ENCODE measurements around the gene HLA-E. TPM values are rescaled to one million over a fixed set of nuclear protein-coding genes. Genes with fewer than 3 reads are reported as not detected.
A peak's percentile ranks its signal among the peaks of the same experiment; 100 is the strongest.

HLA-E gene
- total and polyA plus RNA-seq, 2 donors (not counting 3 experiments of a cell fraction or from before 2014, with no cell fraction given): 271 to 298 TPM

DNA sequence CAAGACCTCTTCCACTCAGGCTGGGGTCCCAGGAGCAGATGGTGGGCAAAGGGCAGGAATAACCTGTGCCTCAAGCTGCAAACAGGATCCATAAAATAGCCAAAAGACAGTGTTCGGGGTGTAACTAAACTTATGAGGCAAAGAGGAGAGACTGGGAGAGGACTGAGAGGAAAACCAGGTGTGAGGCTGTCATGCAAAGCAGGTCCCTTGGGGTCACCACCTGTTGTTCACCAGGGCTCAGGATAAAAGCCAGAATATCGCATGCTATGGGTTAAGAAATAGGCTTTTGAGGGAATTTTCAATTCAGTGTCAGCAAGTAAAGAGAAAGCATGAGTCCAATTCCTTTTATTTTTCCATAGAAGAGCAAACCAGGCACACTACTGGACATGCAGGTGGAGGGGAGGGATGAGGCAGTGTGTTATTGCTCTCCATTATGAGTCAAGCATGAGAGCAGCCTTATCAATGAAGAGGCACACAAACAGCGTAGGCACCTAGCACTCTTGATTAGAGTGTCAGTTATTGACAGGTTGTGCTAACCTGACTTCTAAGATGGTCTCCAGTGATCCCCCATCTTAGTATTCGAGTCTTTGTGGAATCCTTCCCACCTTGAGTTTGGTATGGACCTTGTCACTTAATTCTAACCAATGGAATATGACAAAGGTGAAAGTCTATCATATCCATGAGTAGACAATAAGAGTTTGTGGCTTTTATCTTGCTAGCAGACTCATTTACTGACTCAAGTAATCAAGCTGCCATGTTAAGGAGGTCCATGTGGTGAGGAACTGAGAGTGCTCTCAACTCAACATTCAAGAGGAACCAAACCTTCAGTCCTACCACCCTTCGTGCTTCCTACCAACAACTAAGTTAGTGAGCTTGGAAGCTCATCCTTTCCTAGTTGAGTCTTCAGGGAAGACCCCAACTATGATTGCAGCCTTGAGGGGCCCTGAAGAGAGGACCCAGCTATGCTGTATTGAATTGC lies 18.8 kb downstream of the HLA-E start:
- Histone ChIP-seq H3K27ac (ENCODE audit: insufficient read depth, low read depth, low read length) (peak overlapping the region; percentile 88), H3K9me1 (replicated peaks; ENCODE audit: control insufficient read depth, extremely low read depth, insufficient read depth, low read length) (no peaks in the 10 kb centered on the region), H3K36me3 (ENCODE audit: control insufficient read depth in 2 of 2, extremely low read depth in 1 of 2, insufficient read depth in 2 of 2, low read length in 2 of 2) (no peaks in the 10 kb centered on the region), H2AFZ (ENCODE audit: low read depth, low read length) (no peak overlapping the region), H3K4me2 (ENCODE audit: insufficient read depth, low read length) (no peak overlapping the region), H3K4me3 (replicated peaks in 1 of 3; ENCODE audit: insufficient read depth in 1 of 3, low read depth in 1 of 3, low read length in 3 of 3) (no peak overlapping the region), H3K4me1 (ENCODE audit: control insufficient read depth, extremely low read depth, insufficient read depth, low read length) (peaks cover 12% of the 10 kb centered on the region), H3K9me3 (replicated peaks; ENCODE audit: control insufficient read depth, insufficient read depth, low read length) (no peaks in the 10 kb centered on the region), H3K9ac (replicated peaks; ENCODE audit: extremely low read depth, insufficient read depth, low read length) (no peak overlapping the region), H3K27me3 (ENCODE audit: control insufficient read depth in 2 of 2, insufficient read depth in 2 of 2, low read length in 2 of 2) (no peaks in the 10 kb centered on the region), H4K20me1 (replicated peaks; ENCODE audit: control insufficient read depth, extremely low read depth, insufficient read depth, low read length) (no peaks in the 10 kb centered on the region), H3K79me2 (ENCODE audit: control insufficient read depth, insufficient read depth, low read length) (no peaks in the 10 kb centered on the region)
- TF ChIP-seq GATA2 (IDR thresholded peaks at IDR 0.05; ENCODE audit: insufficient read depth, insufficient read length, low read depth, low read length) (no peak), MYC (IDR thresholded peaks at IDR 0.05; ENCODE audit: low read depth, low read length) (no peak), POLR2A (IDR thresholded peaks at IDR 0.05; ENCODE audit: low read depth, low read length) (no peak), JUN (IDR thresholded peaks at IDR 0.05; ENCODE audit: borderline replicate concordance, insufficient read depth, insufficient read length, low read depth) (no peak), POLR2AphosphoS5 (IDR thresholded peaks at IDR 0.05; ENCODE audit: insufficient read depth, low read depth, low read length) (no peak), FOS (IDR thresholded peaks at IDR 0.05; ENCODE audit: borderline replicate concordance, insufficient read depth, low read length) (no peak), EZH2 (IDR thresholded peaks at IDR 0.05; ENCODE audit: borderline replicate concordance, low read depth, low read length, severe bottlenecking) (no peak)
- TF ChIP-seq, protein P1, sequence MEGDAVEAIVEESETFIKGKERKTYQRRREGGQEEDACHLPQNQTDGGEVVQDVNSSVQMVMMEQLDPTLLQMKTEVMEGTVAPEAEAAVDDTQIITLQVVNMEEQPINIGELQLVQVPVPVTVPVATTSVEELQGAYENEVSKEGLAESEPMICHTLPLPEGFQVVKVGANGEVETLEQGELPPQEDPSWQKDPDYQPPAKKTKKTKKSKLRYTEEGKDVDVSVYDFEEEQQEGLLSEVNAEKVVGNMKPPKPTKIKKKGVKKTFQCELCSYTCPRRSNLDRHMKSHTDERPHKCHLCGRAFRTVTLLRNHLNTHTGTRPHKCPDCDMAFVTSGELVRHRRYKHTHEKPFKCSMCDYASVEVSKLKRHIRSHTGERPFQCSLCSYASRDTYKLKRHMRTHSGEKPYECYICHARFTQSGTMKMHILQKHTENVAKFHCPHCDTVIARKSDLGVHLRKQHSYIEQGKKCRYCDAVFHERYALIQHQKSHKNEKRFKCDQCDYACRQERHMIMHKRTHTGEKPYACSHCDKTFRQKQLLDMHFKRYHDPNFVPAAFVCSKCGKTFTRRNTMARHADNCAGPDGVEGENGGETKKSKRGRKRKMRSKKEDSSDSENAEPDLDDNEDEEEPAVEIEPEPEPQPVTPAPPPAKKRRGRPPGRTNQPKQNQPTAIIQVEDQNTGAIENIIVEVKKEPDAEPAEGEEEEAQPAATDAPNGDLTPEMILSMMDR (IDR thresholded peaks at IDR 0.05; ENCODE audit: extremely low read depth in 1 of 2, insufficient read depth in 1 of 2, low read depth in 1 of 2, low read length in 2 of 2): no peak
- TF ChIP-seq, protein P2, sequence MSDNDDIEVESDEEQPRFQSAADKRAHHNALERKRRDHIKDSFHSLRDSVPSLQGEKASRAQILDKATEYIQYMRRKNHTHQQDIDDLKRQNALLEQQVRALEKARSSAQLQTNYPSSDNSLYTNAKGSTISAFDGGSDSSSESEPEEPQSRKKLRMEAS (IDR thresholded peaks at IDR 0.05; ENCODE audit: insufficient read depth, insufficient read length): no peak
- no peak for DNase-seq (ENCODE audit: low read depth, low spot score)
- BruUV-seq (replicated peaks): no TSS peak
- intact Hi-C loops (cut with micrococcal nuclease) (loop anchor here (1.0 kb wide), 1 partner anchor 8 kb away; no protein-coding TSS in a partner anchor), dilution Hi-C loops (cut with MboI; ENCODE audit: extremely low pct_ligation_motif_present, low sequenced_read_pairs) (no loop called here)
- FAIRE-seq: no peak
- ChIA-PET POLR2A (no interaction called here), CTCF (interaction anchor here (1.0 to 2.2 kb wide), 3 partner anchors 12 to 33 kb away, joined by 3 to 12 read pairs (median 8); no protein-coding TSS in a partner anchor)
